HL-60 (cell line): Measurements from ENCODE around the gene ZNF132.
"Not testable (repeated sequence)": the region's sequence is repeated elsewhere in the genome, so short reads cannot be mapped to it uniquely, and the experiment has no call there.

ENCODE experiments used
- DNase-seq, 2 experiments: peaks; one replicate each; pipeline ENCODE4 v3.0.0-alpha.2; 2010 to 2020; ENCODE audit warnings: low read depth in 1 of 2, low spot score in 1 of 2
- H3K27ac ChIP-seq: fragments of 250-450 bp; sonication (Bioruptor Pico); replicated peaks from 2 replicates; pipeline ENCODE4 v1.5.1; 2020; ENCODE audit warnings: mild to moderate bottlenecking, moderate library complexity
- H3K27me3 ChIP-seq: fragments of 250-450 bp; sonication (Bioruptor Pico); 2 replicates; pipeline ENCODE4 v1.5.1; 2021; ENCODE audit warnings: mild to moderate bottlenecking, moderate library complexity; ENCODE audit not compliant: insufficient read depth, poor library complexity, severe bottlenecking
- H3K4me3 ChIP-seq: replicated peaks from 2 replicates; pipeline ENCODE4 v1.5.1; 2011; ENCODE audit warnings: mild to moderate bottlenecking, control low read depth, low read length; ENCODE audit not compliant: insufficient read depth
- GABPA ChIP-seq: IDR thresholded peaks from 2 replicates; pipeline ENCODE4 v1.6.1; 2012; ENCODE audit warnings: low read depth
- POLR2AphosphoS5 ChIP-seq: IDR thresholded peaks from 2 replicates; pipeline ENCODE4 v1.6.1; 2012; ENCODE audit warnings: low read depth
- SPI1 ChIP-seq: IDR thresholded peaks from 2 replicates; pipeline ENCODE4 v1.6.1; 2012; ENCODE audit warnings: low read depth, mild to moderate bottlenecking, borderline replicate concordance
- TF ChIP-seq, protein P1 (sequence below): IDR thresholded peaks from one replicate; pipeline ENCODE4 v1.5.1; 2011; ENCODE audit warnings: low read length, control low read depth, inconsistent platforms; ENCODE audit not compliant: insufficient read depth
- TF ChIP-seq, protein P2 (sequence below): IDR thresholded peaks from 2 replicates; pipeline ENCODE4 v1.6.1; 2012; ENCODE audit warnings: low read depth; ENCODE audit not compliant: insufficient replicate concordance

ZNF132 gene

DNA sequence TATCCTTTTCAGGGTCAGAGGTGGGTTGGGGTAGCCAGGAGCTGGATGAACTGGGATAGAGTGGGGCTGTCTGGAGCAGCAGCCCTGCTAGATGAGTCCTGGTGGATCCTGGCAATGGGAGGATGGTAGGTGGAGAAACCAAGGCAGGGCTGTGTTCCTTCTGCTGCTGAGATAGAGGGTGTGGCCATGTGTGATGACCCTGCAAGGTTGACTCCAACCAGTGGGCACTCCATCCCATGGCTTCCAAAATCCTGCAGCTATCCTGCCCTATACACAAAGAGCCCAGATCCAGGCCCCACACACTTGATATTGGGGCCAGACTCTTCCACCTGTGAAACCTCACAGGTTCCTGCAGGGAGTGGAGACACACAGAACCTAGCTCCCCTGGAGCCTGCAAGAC is 33.8 kb upstream of the ZNF132 start:
- Histone ChIP-seq H3K27me3 (no peaks in the 10 kb centered on the region), H3K27ac (no peak overlapping the region), H3K4me3 (no peak overlapping the region)
- TF ChIP-seq GABPA (no peak), SPI1 (no peak), POLR2AphosphoS5 (no peak; the same call in 1 of the 2 replicates)
- TF ChIP-seq, protein P1, sequence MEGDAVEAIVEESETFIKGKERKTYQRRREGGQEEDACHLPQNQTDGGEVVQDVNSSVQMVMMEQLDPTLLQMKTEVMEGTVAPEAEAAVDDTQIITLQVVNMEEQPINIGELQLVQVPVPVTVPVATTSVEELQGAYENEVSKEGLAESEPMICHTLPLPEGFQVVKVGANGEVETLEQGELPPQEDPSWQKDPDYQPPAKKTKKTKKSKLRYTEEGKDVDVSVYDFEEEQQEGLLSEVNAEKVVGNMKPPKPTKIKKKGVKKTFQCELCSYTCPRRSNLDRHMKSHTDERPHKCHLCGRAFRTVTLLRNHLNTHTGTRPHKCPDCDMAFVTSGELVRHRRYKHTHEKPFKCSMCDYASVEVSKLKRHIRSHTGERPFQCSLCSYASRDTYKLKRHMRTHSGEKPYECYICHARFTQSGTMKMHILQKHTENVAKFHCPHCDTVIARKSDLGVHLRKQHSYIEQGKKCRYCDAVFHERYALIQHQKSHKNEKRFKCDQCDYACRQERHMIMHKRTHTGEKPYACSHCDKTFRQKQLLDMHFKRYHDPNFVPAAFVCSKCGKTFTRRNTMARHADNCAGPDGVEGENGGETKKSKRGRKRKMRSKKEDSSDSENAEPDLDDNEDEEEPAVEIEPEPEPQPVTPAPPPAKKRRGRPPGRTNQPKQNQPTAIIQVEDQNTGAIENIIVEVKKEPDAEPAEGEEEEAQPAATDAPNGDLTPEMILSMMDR: no peak
- TF ChIP-seq, protein P2, sequence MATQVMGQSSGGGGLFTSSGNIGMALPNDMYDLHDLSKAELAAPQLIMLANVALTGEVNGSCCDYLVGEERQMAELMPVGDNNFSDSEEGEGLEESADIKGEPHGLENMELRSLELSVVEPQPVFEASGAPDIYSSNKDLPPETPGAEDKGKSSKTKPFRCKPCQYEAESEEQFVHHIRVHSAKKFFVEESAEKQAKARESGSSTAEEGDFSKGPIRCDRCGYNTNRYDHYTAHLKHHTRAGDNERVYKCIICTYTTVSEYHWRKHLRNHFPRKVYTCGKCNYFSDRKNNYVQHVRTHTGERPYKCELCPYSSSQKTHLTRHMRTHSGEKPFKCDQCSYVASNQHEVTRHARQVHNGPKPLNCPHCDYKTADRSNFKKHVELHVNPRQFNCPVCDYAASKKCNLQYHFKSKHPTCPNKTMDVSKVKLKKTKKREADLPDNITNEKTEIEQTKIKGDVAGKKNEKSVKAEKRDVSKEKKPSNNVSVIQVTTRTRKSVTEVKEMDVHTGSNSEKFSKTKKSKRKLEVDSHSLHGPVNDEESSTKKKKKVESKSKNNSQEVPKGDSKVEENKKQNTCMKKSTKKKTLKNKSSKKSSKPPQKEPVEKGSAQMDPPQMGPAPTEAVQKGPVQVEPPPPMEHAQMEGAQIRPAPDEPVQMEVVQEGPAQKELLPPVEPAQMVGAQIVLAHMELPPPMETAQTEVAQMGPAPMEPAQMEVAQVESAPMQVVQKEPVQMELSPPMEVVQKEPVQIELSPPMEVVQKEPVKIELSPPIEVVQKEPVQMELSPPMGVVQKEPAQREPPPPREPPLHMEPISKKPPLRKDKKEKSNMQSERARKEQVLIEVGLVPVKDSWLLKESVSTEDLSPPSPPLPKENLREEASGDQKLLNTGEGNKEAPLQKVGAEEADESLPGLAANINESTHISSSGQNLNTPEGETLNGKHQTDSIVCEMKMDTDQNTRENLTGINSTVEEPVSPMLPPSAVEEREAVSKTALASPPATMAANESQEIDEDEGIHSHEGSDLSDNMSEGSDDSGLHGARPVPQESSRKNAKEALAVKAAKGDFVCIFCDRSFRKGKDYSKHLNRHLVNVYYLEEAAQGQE: no peak
- DNase-seq: no peak

DNA sequence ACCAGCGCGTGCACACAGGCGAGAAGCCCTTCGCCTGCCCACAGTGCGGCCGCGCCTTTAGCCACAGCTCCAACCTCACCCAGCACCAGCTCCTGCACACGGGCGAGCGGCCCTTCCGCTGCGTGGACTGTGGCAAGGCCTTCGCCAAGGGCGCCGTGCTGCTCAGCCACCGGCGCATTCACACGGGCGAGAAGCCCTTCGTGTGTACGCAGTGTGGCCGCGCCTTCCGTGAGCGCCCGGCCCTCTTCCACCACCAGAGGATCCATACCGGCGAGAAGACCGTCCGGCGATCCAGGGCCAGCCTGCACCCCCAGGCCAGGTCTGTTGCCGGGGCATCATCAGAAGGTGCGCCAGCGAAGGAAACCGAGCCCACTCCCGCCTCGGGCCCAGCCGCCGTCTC is 31.8 kb upstream of the ZNF132 start:
- peak; percentile 18; the same call in 1 of the 2 replicates for TF ChIP-seq POLR2AphosphoS5
- TF ChIP-seq, protein P1: no peak
- Histone ChIP-seq H3K27ac (no peak overlapping the region), H3K27me3 (no peaks in the 10 kb centered on the region), H3K4me3 (no peak overlapping the region)
- DNase-seq: no peak

DNA sequence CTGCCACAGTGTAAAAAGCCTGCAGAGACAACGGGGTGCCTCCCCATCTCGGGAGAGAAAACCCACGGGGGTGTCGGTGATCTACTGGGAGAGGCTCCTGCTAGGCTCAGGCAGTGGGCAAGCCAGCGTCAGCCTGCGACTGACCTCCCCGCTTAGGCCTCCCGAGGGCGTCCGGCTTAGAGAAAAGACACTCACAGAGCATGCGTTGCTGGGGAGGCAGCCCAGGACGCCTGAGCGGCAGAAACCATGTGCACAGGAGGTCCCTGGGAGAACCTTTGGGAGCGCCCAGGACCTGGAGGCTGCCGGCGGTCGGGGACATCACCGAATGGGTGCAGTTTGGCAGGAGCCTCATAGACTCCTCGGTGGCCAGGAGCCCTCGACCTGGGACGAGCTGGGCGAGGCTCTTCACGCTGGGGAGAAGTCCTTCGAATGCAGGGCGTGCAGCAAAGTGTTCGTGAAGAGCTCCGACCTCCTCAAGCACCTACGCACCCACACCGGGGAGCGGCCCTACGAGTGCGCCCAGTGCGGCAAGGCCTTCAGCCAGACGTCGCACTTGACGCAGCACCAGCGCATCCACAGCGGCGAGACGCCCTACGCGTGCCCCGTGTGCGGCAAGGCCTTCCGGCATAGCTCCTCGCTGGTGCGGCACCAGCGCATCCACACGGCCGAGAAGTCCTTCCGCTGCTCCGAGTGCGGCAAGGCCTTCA is 31.0 kb upstream of the ZNF132 start:
- not testable (repeated sequence) for H3K27me3 ChIP-seq, H3K27ac ChIP-seq, H3K4me3 ChIP-seq, DNase-seq

DNA sequence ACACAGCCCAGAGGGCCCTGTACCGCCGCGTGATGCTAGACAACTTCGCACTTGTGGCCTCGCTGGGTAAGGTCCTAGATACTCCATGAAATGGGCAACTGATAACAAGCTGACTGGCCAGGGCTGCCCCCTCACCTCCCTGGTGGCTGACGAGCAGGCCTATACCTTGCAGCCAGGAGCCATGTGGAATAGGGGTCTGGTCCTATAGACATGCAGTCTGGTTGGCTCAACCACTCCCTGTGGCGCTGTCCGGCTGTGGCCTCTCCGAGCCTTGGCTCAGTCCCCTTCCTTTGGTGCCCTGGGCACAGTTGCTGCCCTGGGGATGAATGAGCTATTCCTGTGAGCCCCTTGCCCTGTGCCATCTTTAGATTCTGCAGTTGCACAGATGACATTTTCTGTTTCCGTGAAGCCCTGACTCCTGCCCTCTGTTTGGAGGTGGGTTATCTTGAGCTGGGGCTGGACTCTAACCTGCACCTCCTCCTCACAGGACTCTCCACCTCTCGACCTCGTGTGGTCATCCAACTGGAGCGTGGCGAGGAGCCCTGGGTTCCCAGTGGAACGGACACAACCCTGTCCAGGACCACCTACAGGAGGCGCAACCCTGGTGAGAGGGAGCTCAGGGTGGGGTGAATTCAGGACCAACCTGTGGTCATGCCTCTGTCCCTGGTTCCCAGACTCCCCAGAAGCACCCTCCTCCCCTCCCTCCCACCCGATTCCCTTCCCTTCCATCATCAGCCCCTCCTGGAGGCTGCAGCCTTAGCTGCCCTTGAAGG is 29.5 kb upstream of the ZNF132 start:
- DNase-seq: no peak
- no peak overlapping the region for H3K4me3 ChIP-seq
- TF ChIP-seq GABPA (no peak), POLR2AphosphoS5 (no peak), SPI1 (no peak)
- TF ChIP-seq, protein P2: no peak
- TF ChIP-seq, protein P1: no peak

More for the DNA sequence above, 29.5 kb upstream of the ZNF132 start:
- Histone ChIP-seq H3K27ac (no peak overlapping the region), H3K27me3 (no peaks in the 10 kb centered on the region)
